H1 (cell line): Measurements from ENCODE around the gene PPA1. TPM values are rescaled to one million over a fixed set of nuclear protein-coding genes. Genes with fewer than 3 reads are reported as not detected.

Experiments
- NRF1 ChIP-seq: IDR thresholded peaks from 2 replicates; pipeline ENCODE4 v1.6.1; 2011; ENCODE audit warnings: mild to moderate bottlenecking, low read depth, low read length, improper control_type of control experiment
- TCF12 ChIP-seq: IDR thresholded peaks from 2 replicates; pipeline ENCODE4 v1.6.1; 2011; ENCODE audit warnings: low read depth, mild to moderate bottlenecking, low read length
- polyA plus RNA-seq, 7 experiments: library from polyadenylated mRNA; depleted of rRNA in 3 of 7; stranded (reverse) in 5 of 7; unstranded in 2 of 7; fragments of >200 nt in 5 of 7; fragments of 200-250 nt in 2 of 7; gene quantifications; 1 replicate in 5 of 7; 2 replicates in 1 of 7; 4 replicates in 1 of 7; pipeline versions ENCODE4 v1.2.1 to v1.2.3, GENCODE V29; 2011 to 2013; ENCODE audit warnings: missing spikeins in 2 of 7, mixed read lengths in 2 of 7
- total RNA-seq: library from RNA; stranded (reverse); fragmentation: NEBNext Ultra II Directional; extraction: Animal tissue kit (Norgen Biotek cat#: 25700); gene quantifications from 2 replicates; pipeline ENCODE4 v1.2.1, GENCODE V29; 2021

PPA1 gene
- total and polyA plus RNA-seq, 2 of the 8 experiments (the other 6 are each of a cell fraction or from before 2014, with no cell fraction given): 77.0 to 191 TPM

- TF ChIP-seq NRF1 (no peak), TCF12 (no peak)
These were observed 66.8 kb downstream of the PPA1 start (continued) for GRCh38 chr10:70166394-70166793.
